Left cardiac atrium (tissue), 4 donors: Measurements from ENCODE around the gene DHRS4. TPM values are rescaled to one million over a fixed set of nuclear protein-coding genes. Genes with fewer than 3 reads are reported as not detected.
"Not testable (repeated sequence)": the region's sequence is repeated elsewhere in the genome, so short reads cannot be mapped to it uniquely, and the experiment has no call there.

Experiments
- ATAC-seq, 2 donors: fragments of 200-7000 bp; cut with Tn5 transposase; one replicate each; pipeline ENCODE4 v1.9.1; 2020; ENCODE audit warnings: mild to moderate bottlenecking in 2 of 2, moderate library complexity in 2 of 2
- DNase-seq: peaks from one replicate; pipeline ENCODE4 v3.0.0-alpha.2; 2020
- intact Hi-C, 2 donors: fragments of 100-400 bp; cut with DNase I; formaldehyde crosslinking; loops; one replicate each; pipeline versions ENCODE4 v1.14.1 to v1.15.1; 2022 to 2023
- total RNA-seq, 2 donors: library from RNA; stranded (reverse); fragmentation: NEBNext Ultra II Directional; extraction: Animal tissue kit (Norgen Biotek cat#: 25700); gene quantifications; one replicate each; pipeline ENCODE4 v1.2.1, GENCODE V29; 2021
- donor health status: DM: no; HTN: yes; CAD: no.
- donor health status: DM: no; HTN: yes; CAD: no; lungs with severe emphysema.
- donor health status: DM: yes; HTN: yes; CAD: no.
- donor health status: Dilated cardiomyopathy.

DHRS4 gene
- total RNA-seq, 2 donors from 2014 or later, result 20.5 to 25.3 TPM

GRCh38 chr14:23937203-23937602, 16.4 kb upstream of the DHRS4 start:
- intact Hi-C loops, result no loop called here
- ATAC-seq (no peak), DNase-seq (no peak)

DNA sequence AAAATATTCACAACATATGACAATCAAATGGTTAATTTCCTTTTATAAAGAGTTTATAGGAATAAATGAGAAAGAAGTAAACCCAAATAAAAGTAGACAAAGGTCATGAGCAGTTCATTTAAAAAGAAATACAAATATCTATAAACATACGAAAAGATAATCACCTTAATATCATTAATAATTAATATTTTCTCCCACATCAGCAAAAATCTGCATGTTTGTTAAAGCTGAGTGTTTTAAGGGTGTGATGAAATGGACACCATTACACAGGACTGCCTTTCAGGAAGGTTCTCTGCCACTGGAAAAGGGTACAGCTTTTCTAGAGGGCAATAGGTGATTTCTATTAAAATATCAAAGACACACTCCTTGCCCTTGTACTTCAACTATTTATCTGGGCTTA, 14.7 kb upstream of the DHRS4 start:
- no peak for DNase-seq
- intact Hi-C loops, result no loop called here
- no peak for ATAC-seq

DNA sequence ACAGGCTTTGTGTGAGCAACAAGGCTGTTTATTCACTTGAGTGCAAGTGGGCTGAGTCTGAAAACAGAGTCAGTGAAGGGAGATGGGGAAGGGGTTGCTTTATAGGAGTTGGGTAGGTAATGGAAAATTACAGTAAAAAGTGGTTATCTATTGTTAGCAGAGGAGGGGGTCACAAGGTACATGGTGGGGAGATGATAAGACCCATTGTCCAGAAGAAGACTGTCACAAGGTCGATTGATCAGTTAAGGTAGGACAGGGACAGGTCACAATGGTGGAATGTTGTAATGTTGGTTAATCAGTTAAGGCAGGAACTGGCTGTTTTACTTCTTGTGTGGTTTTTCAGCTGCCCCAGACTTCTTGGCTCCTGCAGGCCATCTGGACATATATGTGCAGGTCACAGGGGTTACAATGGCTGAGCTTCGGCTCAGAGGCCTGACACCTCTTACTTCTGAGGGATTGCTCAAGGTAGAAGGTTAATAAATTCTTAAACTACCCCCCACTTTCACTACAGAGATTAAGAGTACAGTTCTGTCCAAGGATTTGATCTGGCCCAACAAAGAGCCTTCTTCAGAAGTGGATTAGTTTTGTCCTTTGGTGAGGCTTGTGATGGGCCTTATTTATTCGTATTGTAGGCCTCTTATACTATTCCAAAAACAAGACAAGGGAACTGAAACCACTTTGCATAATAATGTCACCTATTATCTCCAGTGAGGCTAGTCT, 13.8 kb upstream of the DHRS4 start:
- DNase-seq (no peak), ATAC-seq (no peak)
- intact Hi-C loops, result no loop called here

- intact Hi-C loops, result no loop called here
Observed at GRCh38 chr14:23941230-23941629, 12.3 kb upstream of the DHRS4 start.

GRCh38 chr14:23941669-23942068, 11.9 kb upstream of the DHRS4 start:
- no peak for ATAC-seq
- no peak for DNase-seq
- intact Hi-C loops, result no loop called here

More at GRCh38 chr14:23941230-23941629, 12.3 kb upstream of the DHRS4 start:
- DNase-seq (no peak), ATAC-seq (no peak)

- intact Hi-C loops, result no loop called here
- DNase-seq (no peak), ATAC-seq (no peak)
Observed at GRCh38 chr14:23942587-23942986, 11.0 kb upstream of the DHRS4 start.

GRCh38 chr14:23949069-23949468, 4.5 kb upstream of the DHRS4 start:
- intact Hi-C loops, DNase-seq, ATAC-seq: not testable (repeated sequence)

DNA sequence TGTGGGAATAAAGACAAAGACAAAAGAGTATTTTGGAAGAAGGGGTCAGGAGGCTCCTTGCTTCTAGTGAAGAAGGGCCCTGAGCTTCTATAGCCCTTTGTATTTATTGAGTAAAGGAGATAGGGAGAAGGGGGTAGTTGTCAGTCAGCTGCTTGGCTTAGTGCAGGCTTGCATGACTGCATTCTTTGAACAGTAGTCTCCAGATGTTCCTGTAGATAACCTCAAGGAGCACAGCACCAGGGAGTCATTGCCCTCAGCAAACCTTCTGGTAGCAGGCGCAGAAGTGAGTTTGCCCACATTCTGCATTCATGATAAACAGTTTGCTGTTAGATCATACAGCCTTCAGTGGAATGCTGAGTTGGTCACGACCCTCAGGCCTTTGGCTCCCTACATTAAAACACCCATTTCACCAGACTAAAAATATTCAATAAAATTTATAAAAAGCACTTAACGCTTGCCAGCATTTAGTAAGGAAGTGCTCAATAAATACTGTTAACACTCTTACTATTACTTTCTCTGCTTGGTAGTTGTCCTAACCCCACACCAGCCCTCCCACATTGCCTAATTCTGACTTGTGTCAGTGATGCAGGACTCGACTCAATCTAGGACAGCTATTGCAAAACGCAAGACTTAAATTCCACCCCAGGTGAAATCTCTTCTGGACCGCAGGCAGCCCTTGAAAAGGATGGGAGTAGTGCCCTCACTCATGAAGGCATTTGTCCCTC, 3.0 kb upstream of the DHRS4 start:
- no peak for ATAC-seq
- intact Hi-C loops, result no loop called here

DNA sequence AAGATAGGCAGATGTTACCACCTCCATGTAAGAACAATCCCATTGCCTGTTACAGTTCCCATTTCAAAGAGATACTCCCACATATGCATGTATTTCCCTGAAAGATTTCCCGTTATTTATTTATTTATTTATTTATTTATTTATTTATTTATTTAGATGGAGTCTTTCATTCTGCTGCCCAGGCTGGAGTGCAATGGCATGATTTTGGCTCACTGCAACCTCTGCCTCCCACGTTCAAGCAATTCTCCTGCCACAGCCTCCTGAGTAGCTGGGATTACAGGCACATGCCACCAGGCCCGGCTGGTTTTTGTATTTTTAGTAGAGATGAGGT, 2.5 kb upstream of the DHRS4 start:
- DNase-seq, intact Hi-C loops, ATAC-seq: not testable (repeated sequence)

More for the DNA sequence above, 3.0 kb upstream of the DHRS4 start:
- DNase-seq, result no peak

DNA sequence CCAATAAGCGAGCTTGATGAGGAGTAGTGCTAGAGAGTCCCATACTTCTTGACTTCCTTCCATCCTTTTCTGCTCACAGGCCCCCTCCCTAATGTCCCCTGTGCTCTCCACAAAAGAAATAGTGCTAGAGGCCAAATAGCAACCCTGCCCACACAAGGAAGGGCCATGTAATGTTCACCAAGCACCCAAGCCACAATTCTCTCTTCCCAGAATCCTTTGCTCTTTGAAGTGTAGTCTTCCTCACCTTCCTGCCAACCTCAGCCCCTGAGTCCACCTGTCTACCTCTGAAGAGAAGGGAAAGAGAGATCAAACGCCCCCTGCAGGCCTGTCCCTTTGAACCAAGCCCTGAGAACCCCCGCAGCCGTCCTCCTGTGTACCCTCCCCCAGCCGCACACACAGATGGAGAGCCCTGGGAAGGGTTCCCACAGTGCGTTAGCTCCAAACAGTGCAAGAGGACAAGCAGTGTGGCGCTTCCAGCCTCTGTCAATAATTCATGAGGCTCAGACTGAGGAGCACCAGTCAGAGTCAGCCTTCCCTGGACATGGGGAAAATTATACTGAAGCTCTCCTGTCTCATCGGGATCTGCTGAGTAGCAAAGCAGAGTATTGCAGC, 1.9 kb upstream of the DHRS4 start:
- DNase-seq (no peak), ATAC-seq (no peak)
- intact Hi-C loops, result no loop called here

GRCh38 chr14:23953116-23953463, 480 bp upstream of the DHRS4 start:
- ATAC-seq, result peak in 1 of 2 donors; percentile 18
- intact Hi-C loops, result not testable (repeated sequence)

DNA sequence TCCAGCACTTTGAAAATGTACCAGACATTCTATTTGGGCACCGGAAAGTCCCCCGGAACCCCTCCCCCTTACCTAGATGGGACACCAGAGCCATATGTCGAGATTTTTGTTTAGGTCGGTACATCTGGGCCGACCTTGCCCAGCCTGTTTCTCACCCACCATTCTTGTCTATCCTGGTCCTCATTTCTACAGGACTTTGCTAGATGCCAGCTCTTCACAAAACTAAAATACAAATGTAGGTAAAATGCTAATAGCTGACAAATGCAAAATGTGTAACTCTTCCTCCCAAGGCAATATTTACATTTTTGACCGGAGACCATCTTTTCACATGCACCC, 677 bp downstream of the DHRS4 start:
- intact Hi-C loops, ATAC-seq, DNase-seq: not testable (repeated sequence)

More at GRCh38 chr14:23953116-23953463, 480 bp upstream of the DHRS4 start:
- not testable (repeated sequence) for DNase-seq

DNA sequence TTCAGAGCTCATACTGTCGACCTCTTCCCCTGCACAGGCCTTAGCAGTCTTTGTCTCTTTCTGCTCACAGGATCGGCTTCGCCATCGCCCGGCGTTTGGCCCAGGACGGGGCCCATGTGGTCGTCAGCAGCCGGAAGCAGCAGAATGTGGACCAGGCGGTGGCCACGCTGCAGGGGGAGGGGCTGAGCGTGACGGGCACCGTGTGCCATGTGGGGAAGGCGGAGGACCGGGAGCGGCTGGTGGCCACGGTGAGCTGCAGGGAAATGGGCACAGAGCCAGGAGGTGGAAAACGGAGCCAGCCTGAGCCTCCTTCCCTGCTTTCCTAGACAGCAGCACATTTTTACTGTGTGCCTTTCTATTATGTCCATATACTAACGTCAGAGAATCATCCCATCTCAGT, 1.4 kb downstream of the DHRS4 start:
- DNase-seq, result peak; percentile 25
- intact Hi-C loops, ATAC-seq: not testable (repeated sequence)

GRCh38 chr14:23955811-23956210, 2.2 kb downstream of the DHRS4 start:
- DNase-seq, ATAC-seq, intact Hi-C loops: not testable (repeated sequence)

GRCh38 chr14:23957913-23958569, 4.5 kb downstream of the DHRS4 start:
- DNase-seq, ATAC-seq, intact Hi-C loops: not testable (repeated sequence)

DNA sequence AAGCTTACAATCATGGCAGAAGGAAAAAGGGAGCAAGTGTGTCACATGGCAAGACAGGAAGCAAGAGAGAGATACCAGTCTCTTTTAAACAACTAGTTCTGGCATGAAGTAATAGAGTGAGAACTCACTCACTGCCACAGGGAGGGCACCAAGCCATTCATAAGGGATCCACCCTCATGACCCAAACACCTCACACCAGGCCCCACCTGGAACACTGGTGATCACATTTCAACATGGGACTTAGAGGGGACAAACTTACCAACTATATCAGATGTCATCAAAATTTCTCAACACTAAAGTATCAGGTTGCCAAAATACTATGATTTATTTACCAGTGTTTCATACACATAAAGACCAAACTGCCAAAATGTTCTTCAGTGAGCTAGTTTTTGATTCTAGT, 7.3 kb downstream of the DHRS4 start:
- ATAC-seq, intact Hi-C loops, DNase-seq: not testable (repeated sequence)

- ATAC-seq, DNase-seq, intact Hi-C loops: not testable (repeated sequence)
Observed at GRCh38 chr14:23961704-23962103, 8.1 kb downstream of the DHRS4 start.

DNA sequence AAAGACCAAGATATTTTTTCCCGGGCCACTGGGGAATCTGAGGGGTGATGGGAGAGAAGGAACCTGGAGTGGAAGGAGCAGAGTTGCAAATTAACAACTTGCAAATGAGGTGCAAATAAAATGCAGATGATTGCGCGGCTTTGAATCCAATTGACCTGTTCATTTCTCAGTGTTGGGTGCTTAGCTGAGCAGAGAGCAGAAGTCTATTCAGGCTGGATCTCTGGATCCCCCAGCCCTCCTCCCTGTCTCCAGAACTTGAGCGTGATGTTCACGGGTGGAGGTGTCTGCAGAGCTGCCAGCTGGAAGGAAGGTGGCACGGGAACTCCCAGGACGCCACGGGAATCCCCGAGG, 15.5 kb downstream of the DHRS4 start:
- DNase-seq, intact Hi-C loops, ATAC-seq: not testable (repeated sequence)

DNA sequence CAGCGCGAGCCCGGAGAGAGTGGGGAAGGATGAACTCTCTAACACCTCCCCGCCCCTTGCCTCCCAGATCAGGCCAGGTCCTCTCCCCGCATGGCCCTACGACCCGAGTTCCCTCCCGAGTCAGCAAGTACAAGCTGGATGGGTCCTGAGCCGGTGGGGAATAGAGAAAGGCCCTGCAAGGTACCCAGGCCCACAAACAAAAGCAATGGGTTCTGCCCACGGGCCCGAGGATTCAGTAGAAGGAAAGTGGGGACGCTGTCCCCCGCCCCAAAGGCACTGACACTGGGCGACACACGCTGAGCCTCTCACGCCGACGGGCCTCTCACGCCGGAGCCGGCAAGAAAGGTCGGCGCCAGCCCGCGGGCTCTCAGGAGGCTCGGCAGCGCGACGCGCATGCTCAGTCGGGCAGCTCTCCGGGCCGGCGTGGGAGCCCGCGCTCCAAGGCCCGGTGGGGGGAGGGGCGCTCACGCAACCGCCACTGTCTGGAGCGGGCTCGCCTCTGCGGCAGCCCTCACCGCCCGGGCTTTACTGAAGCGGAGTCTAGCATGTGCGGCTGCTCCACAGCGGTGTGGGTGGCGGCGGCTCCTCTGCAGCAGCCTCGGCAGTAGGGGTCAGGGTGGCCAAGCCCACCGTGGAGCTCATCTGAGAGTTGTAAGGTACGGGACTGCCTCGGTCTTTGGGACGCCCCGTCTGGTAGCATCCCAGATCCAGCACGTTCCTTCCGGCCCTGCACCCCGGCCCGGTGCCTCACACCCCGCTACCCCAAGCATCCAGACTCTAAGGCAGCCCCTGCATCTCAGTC, 16.1 kb downstream of the DHRS4 start:
- DNase-seq, result peak; percentile 72
- ATAC-seq, result peak; percentile 95
- intact Hi-C loops, result not testable (repeated sequence)
